ENCODE measurements around the gene GEMIN7. TPM values are rescaled to one million over a fixed set of nuclear protein-coding genes. Genes with fewer than 3 reads are reported as not detected.

GEMIN7 gene
- total RNA-seq, 1 experiment from 2014 or later, result 46.0 TPM

GRCh38 chr19:45075301-45076028, 3.6 kb upstream of the GEMIN7 start:
- no peak overlapping the region for H3K27ac ChIP-seq (ENCODE audit: insufficient read length, low read depth, low read length)
- DNase-seq, result peak; percentile 90
- peak overlapping the region; percentile 53 for H3K9ac ChIP-seq (ENCODE audit: extremely low read depth, insufficient read length, low read length)

More at GRCh38 chr19:45075301-45076028, 3.6 kb upstream of the GEMIN7 start:
- H3K14ac ChIP-seq (ENCODE audit: insufficient read depth, low read length), result no peak overlapping the region
- peak overlapping the region; percentile 28 to 87 (median 40); a peak in 4 of 7 replicates for H3K27ac Mint-ChIP-seq
- no peak overlapping the region for H3K18ac ChIP-seq (ENCODE audit: insufficient read length, low read depth, low read length)
- no peak overlapping the region for H3K4ac ChIP-seq (ENCODE audit: low read depth, low read length)
- H3K79me2 ChIP-seq (ENCODE audit: insufficient read depth, low read length), result peaks cover 2% of the 10 kb centered on the region; the same call in 1 of the 2 replicates
- H3K27me3 Mint-ChIP-seq (ENCODE audit: low read depth), result no peaks in the 10 kb centered on the region
- H3K9me3 Mint-ChIP-seq, result no peaks in the 10 kb centered on the region; a peak in 1 of 5 replicates
- no peaks in the 10 kb centered on the region for H3K27me3 ChIP-seq (ENCODE audit: insufficient read depth, low read length)
- H2BK20ac ChIP-seq (ENCODE audit: low read depth, low read length, poor library complexity, severe bottlenecking), result no peak overlapping the region
- TF ChIP-seq, protein P1, sequence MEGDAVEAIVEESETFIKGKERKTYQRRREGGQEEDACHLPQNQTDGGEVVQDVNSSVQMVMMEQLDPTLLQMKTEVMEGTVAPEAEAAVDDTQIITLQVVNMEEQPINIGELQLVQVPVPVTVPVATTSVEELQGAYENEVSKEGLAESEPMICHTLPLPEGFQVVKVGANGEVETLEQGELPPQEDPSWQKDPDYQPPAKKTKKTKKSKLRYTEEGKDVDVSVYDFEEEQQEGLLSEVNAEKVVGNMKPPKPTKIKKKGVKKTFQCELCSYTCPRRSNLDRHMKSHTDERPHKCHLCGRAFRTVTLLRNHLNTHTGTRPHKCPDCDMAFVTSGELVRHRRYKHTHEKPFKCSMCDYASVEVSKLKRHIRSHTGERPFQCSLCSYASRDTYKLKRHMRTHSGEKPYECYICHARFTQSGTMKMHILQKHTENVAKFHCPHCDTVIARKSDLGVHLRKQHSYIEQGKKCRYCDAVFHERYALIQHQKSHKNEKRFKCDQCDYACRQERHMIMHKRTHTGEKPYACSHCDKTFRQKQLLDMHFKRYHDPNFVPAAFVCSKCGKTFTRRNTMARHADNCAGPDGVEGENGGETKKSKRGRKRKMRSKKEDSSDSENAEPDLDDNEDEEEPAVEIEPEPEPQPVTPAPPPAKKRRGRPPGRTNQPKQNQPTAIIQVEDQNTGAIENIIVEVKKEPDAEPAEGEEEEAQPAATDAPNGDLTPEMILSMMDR (conservative IDR thresholded peaks at IDR 0.05), result no peak
- H2BK5ac ChIP-seq (ENCODE audit: insufficient read length, low read length), result no peak overlapping the region
- no peaks in the 10 kb centered on the region for H4K20me1 ChIP-seq (ENCODE audit: control insufficient read depth, insufficient read depth, insufficient read length)
- H2BK12ac ChIP-seq (ENCODE audit: insufficient read length, low read depth, low read length), result no peak overlapping the region
- H3K9me3 ChIP-seq (ENCODE audit: control insufficient read depth, low read depth, low read length), result no peaks in the 10 kb centered on the region
- H3T11ph ChIP-seq (ENCODE audit: low read length), result no peak overlapping the region
- no peak overlapping the region for H4K8ac ChIP-seq (replicated peaks; ENCODE audit: insufficient read length, low read depth, low read length)
- peaks cover 27 to 34% of the 10 kb centered on the region in 2 experiments for H3K4me1 Mint-ChIP-seq
- H3K23ac ChIP-seq (ENCODE audit: insufficient read length, low read depth, low read length), result no peak overlapping the region
- H3K56ac ChIP-seq (ENCODE audit: insufficient read length, low read depth, low read length), result no peak overlapping the region
- no CpG with 5 or more reads among the region's 26 CpGs for WGBS (ENCODE audit: extremely low coverage, insufficient read length, low lambda C conversion rate)
- no peak overlapping the region for H2AFZ ChIP-seq (ENCODE audit: low read length)
- H3K79me1 ChIP-seq (ENCODE audit: insufficient read depth, low read depth, low read length, poor library complexity, severe bottlenecking), result no peaks in the 10 kb centered on the region
- no peak overlapping the region for H2BK15ac ChIP-seq (ENCODE audit: low read depth, low read length)
- H4K5ac ChIP-seq (ENCODE audit: insufficient read length, low read depth, low read length), result no peak overlapping the region
- peaks cover 7 to 28% (median 26%) of the 10 kb centered on the region in 3 experiments; a peak in 6 of 7 replicates for H3K36me3 Mint-ChIP-seq (ENCODE audit: insufficient read depth in 1 of 3, low read depth in 3 of 3)
- H3K4me3 Mint-ChIP-seq, result peak overlapping the region; percentile 82 to 92
- no peak overlapping the region for H2BK120ac ChIP-seq (ENCODE audit: low read depth, low read length, poor library complexity, severe bottlenecking)
- H3K23me2 ChIP-seq (ENCODE audit: insufficient read length, low read depth, low read length, poor library complexity, severe bottlenecking), result peaks cover 20% of the 10 kb centered on the region
- H2AK5ac ChIP-seq (ENCODE audit: insufficient read length, low read length), result no peak overlapping the region
- H4K91ac ChIP-seq (ENCODE audit: insufficient read length, low read depth, low read length), result no peak overlapping the region
- peaks cover 10% of the 10 kb centered on the region; the same call in 1 of the 2 replicates for H3K4me1 ChIP-seq (ENCODE audit: insufficient read depth, low read length)
- H3K4me2 ChIP-seq (ENCODE audit: insufficient read depth, insufficient read length, low read length), result peak overlapping the region; percentile 79

All from H9 (cell line).